GM15510 (cell line): ENCODE results near the gene ZFAND3.

Source experiments
- POLR2A ChIP-seq: IDR thresholded peaks from 3 replicates; pipeline ENCODE4 v1.6.1; 2011; ENCODE audit warnings: borderline replicate concordance; ENCODE audit not compliant: insufficient read length; ENCODE audit errors: extremely low read depth

The ZFAND3 gene

GRCh38 chr6:37942606-37943376 is 123.3 kb downstream of the ZFAND3 start:
- TF ChIP-seq POLR2A = no peak

- no peak for TF ChIP-seq POLR2A
Measured at GRCh38 chr6:37943436-37944058, 124.0 kb downstream of the ZFAND3 start.

GRCh38 chr6:37946057-37946456 is 126.5 kb downstream of the ZFAND3 start:
- TF ChIP-seq POLR2A = no peak

GRCh38 chr6:37947468-37947867 is 127.9 kb downstream of the ZFAND3 start:
- no peak for TF ChIP-seq POLR2A

- no peak for TF ChIP-seq POLR2A
Measured at GRCh38 chr6:37952027-37952426, 132.5 kb downstream of the ZFAND3 start.

GRCh38 chr6:37954791-37955190 is 135.3 kb downstream of the ZFAND3 start:
- TF ChIP-seq POLR2A = no peak

GRCh38 chr6:37956711-37957275 is 137.3 kb downstream of the ZFAND3 start:
- TF ChIP-seq POLR2A = no peak

GRCh38 chr6:37959061-37959460 is 139.5 kb downstream of the ZFAND3 start:
- TF ChIP-seq POLR2A = no peak

GRCh38 chr6:37960139-37960935 is 140.8 kb downstream of the ZFAND3 start:
- no peak for TF ChIP-seq POLR2A

GRCh38 chr6:37965964-37966676 is 146.6 kb downstream of the ZFAND3 start:
- no peak for TF ChIP-seq POLR2A

- no peak for TF ChIP-seq POLR2A
Measured at GRCh38 chr6:37966801-37967200, 147.3 kb downstream of the ZFAND3 start.

GRCh38 chr6:37967651-37968050 is 148.1 kb downstream of the ZFAND3 start:
- no peak for TF ChIP-seq POLR2A

GRCh38 chr6:37971266-37971665 is 151.7 kb downstream of the ZFAND3 start:
- TF ChIP-seq POLR2A = no peak

GRCh38 chr6:37971711-37972390 is 152.3 kb downstream of the ZFAND3 start:
- TF ChIP-seq POLR2A = no peak
